PC-9 (cell line): ENCODE data around the gene PTPRT. TPM values are rescaled to one million over a fixed set of nuclear protein-coding genes. Genes with fewer than 3 reads are reported as not detected.

Experiments used
- BruUV-seq: library from RNA; stranded (reverse); fragments of 400-500 nt; replicated peaks from 2 replicates; lab custom pipeline; 2021; lab: Mats Ljungman, UMichigan
- CTCF ChIA-PET: fragments of 300-600 bp; sonication (Branson Sonifier 250); formaldehyde crosslinking; loops from one replicate; lab custom pipeline; 2022; ENCODE audit warnings: antibody characterized with exemption; lab: Charles Lee
- POLR2A ChIA-PET: fragments of 300-600 bp; sonication (Branson Sonifier 250); formaldehyde crosslinking; loops from one replicate; lab custom pipeline; 2022; ENCODE audit warnings: antibody characterized with exemption; ENCODE audit not compliant: unreplicated experiment; lab: Charles Lee
- DNase-seq, 2 experiments: peaks; one replicate each; pipeline versions ENCODE4 v3.0.0 to v3.0.0-alpha.2; 2015 to 2022; ENCODE audit warnings: mixed read lengths in 1 of 2
- H2AFZ ChIP-seq: fragments of 200-600 bp; sonication (generic); 2 replicates; pipeline ENCODE4 v1.8.1; 2017; ENCODE audit warnings: antibody characterized with exemption
- H3F3A ChIP-seq: fragments of 200-600 bp; sonication (generic); 2 replicates; pipeline ENCODE4 v1.8.1; 2017; ENCODE audit warnings: antibody characterized with exemption, mild to moderate bottlenecking, low read depth; ENCODE audit not compliant: insufficient read depth
- H3K27ac ChIP-seq: fragments of 200-600 bp; sonication (generic); 2 replicates; pipeline ENCODE4 v1.6.1; 2016; ENCODE audit warnings: mixed run types
- H3K27me3 ChIP-seq: fragments of 200-600 bp; sonication (generic); 2 replicates; pipeline ENCODE4 v1.6.1; 2016; ENCODE audit warnings: low read depth, mixed run types; ENCODE audit not compliant: insufficient read depth
- H3K36me3 ChIP-seq: fragments of 200-600 bp; sonication (generic); 2 replicates; pipeline ENCODE4 v1.6.1; 2016; ENCODE audit warnings: low read depth, mixed run types
- H3K4me1 ChIP-seq: fragments of 200-600 bp; sonication (generic); replicated peaks from 2 replicates; pipeline ENCODE4 v1.6.1; 2016; ENCODE audit warnings: mixed run types; ENCODE audit not compliant: insufficient read depth
- H3K4me2 ChIP-seq: fragments of 200-600 bp; sonication (generic); 2 replicates; pipeline ENCODE4 v1.6.1; 2017; ENCODE audit warnings: mixed run types
- H3K4me3 ChIP-seq: fragments of 200-600 bp; sonication (generic); 2 replicates; pipeline ENCODE4 v1.6.1; 2016; ENCODE audit warnings: mixed run types
- H3K79me2 ChIP-seq: fragments of 200-600 bp; sonication (generic); 2 replicates; pipeline ENCODE4 v1.6.1; 2017; ENCODE audit warnings: low read depth, mixed run types
- H3K9me2 ChIP-seq: fragments of 200-600 bp; sonication (generic); 2 replicates; pipeline ENCODE4 v1.8.1; 2017; ENCODE audit warnings: mild to moderate bottlenecking; ENCODE audit not compliant: insufficient read depth
- H3K9me3 ChIP-seq: fragments of 200-600 bp; sonication (generic); 2 replicates; pipeline ENCODE4 v1.8.1; 2016; ENCODE audit warnings: low read depth; ENCODE audit not compliant: insufficient read depth
- H4K20me1 ChIP-seq: fragments of 200-600 bp; sonication (generic); 2 replicates; pipeline ENCODE4 v1.8.1; 2017; ENCODE audit not compliant: insufficient read depth
- CTCF ChIP-seq: fragments of 200-600 bp; sonication (generic); conservative IDR thresholded peaks from 2 replicates; pipeline ENCODE4 v1.6.1; 2017; ENCODE audit warnings: mixed run types, antibody characterized with exemption, mild to moderate bottlenecking, moderate library complexity
- EZH2 ChIP-seq: fragments of 200-600 bp; sonication (generic); IDR thresholded peaks from 2 replicates; pipeline ENCODE4 v1.8.0; 2017; ENCODE audit warnings: antibody characterized with exemption, low read depth
- intact Hi-C: fragments of 100-400 bp; cut with micrococcal nuclease; formaldehyde crosslinking; loops from one replicate; pipeline ENCODE4 v1.10.0; 2022; ENCODE audit not compliant: unreplicated experiment
- total RNA-seq: library from RNA; stranded (reverse); gene quantifications from 2 replicates; pipeline ENCODE4 v1.2.3, GENCODE V29; 2021

Gene PTPRT
- total RNA-seq, 1 experiment from 2014 or later: not detected

- CTCF ChIA-PET: no interaction called here
- H2AFZ ChIP-seq: no peak overlapping the region
- no TSS peak for BruUV-seq
Measured at GRCh38 chr20:42024653-42025052, 1165.1 kb downstream of the PTPRT start.

More at GRCh38 chr20:42024653-42025052, 1165.1 kb downstream of the PTPRT start:
- Histone ChIP-seq H3K9me3 (peaks cover 2% of the 10 kb centered on the region; the same call in 1 of the 2 replicates), H3K4me2 (no peak overlapping the region), H3K36me3 (no peaks in the 10 kb centered on the region), H3K79me2 (no peaks in the 10 kb centered on the region), H3K4me3 (no peak overlapping the region), H3F3A (no peaks in the 10 kb centered on the region), H4K20me1 (no peaks in the 10 kb centered on the region), H3K9me2 (no peaks in the 10 kb centered on the region), H3K27me3 (no peaks in the 10 kb centered on the region), H3K4me1 (no peaks in the 10 kb centered on the region), H3K27ac (no peak overlapping the region)
- TF ChIP-seq CTCF: no peak
- TF ChIP-seq EZH2: no peak
- no peak for DNase-seq
- intact Hi-C loops: no loop called here
- POLR2A ChIA-PET: no interaction called here
